Neutrophil (primary cell): ENCODE data around the gene EPS8L1.

Experiments used
- H3K27ac ChIP-seq: fragments of 200-600 bp; sonication (generic); 2 replicates; pipeline ENCODE4 v1.5.1; 2016; ENCODE audit warnings: mild to moderate bottlenecking, moderate library complexity
- H3K27me3 ChIP-seq: fragments of 200-600 bp; sonication (generic); 2 replicates; pipeline ENCODE4 v1.6.0; 2016; ENCODE audit warnings: mild to moderate bottlenecking
- H3K36me3 ChIP-seq: fragments of 200-600 bp; sonication (generic); 2 replicates; pipeline ENCODE4 v1.5.1; 2017
- H3K4me1 ChIP-seq, 2 experiments: fragments of 200-600 bp in 1 of 2; sonication (generic) in 1 of 2; 1 replicate in 1 of 2; 2 replicates in 1 of 2; pipeline versions ENCODE4 v1.5.1 to v1.6.1; 2013 to 2016; ENCODE audit warnings: low read depth in 1 of 2, low read length in 1 of 2, mild to moderate bottlenecking in 1 of 2, moderate library complexity in 1 of 2; ENCODE audit not compliant: control insufficient read depth in 1 of 2, insufficient read depth in 1 of 2
- H3K4me3 ChIP-seq, 2 experiments: fragments of 200-600 bp in 1 of 2; sonication (generic) in 1 of 2; 1 replicate in 1 of 2; 2 replicates in 1 of 2; pipeline ENCODE4 v1.5.1; 2013 to 2016; ENCODE audit warnings: low read depth in 1 of 2, low read length in 1 of 2, mild to moderate bottlenecking in 1 of 2, moderate library complexity in 1 of 2
- H3K9me3 ChIP-seq: fragments of 200-600 bp; sonication (generic); 2 replicates; pipeline ENCODE4 v1.5.1; 2016
- TF ChIP-seq, protein P1 (sequence below): fragments of 200-600 bp; sonication (generic); IDR thresholded peaks from 2 replicates; pipeline ENCODE4 v1.5.1; 2016; ENCODE audit warnings: antibody characterized with exemption

The EPS8L1 gene

DNA sequence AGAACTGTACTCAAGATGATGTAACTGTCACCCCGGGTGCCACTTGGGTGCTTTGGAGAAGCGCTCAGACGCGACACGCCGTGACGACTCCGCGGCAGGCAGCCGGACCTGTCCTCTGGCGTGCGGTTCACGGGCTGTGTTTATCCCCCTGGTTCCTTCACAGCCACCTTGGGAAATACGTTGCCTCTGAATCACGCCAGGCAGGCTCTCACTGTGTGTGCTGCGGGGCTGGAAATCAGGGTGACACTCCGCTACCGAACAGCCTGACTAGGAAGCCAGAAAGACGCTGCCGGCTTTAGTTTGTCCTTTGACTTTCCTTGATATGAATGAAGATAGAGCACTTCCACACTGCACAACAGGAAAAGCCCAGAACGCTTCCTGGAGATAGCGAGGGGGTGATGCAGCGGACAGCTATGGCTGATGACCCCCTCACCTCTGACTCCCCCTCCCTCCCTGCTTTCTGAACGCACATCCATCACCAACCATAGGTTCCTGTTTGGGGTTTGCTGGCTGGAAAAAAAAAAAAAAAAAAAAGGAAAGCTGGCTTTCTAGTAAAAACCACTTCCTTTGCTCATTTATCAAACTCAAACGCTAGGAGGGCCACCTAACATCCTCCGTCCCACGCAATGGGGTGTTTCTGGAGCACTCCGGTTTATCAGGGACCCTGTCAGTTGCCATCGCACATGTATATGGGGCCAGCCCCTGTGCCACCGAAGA is 33.9 kb upstream of the EPS8L1 start:
- Histone ChIP-seq H3K36me3 (no peaks in the 10 kb centered on the region), H3K9me3 (no peaks in the 10 kb centered on the region), H3K27ac (no peak overlapping the region), H3K4me1 (no peaks in the 10 kb centered on the region), H3K4me3 (no peak overlapping the region), H3K27me3 (peaks cover 60% of the 10 kb centered on the region)
- TF ChIP-seq, protein P1, sequence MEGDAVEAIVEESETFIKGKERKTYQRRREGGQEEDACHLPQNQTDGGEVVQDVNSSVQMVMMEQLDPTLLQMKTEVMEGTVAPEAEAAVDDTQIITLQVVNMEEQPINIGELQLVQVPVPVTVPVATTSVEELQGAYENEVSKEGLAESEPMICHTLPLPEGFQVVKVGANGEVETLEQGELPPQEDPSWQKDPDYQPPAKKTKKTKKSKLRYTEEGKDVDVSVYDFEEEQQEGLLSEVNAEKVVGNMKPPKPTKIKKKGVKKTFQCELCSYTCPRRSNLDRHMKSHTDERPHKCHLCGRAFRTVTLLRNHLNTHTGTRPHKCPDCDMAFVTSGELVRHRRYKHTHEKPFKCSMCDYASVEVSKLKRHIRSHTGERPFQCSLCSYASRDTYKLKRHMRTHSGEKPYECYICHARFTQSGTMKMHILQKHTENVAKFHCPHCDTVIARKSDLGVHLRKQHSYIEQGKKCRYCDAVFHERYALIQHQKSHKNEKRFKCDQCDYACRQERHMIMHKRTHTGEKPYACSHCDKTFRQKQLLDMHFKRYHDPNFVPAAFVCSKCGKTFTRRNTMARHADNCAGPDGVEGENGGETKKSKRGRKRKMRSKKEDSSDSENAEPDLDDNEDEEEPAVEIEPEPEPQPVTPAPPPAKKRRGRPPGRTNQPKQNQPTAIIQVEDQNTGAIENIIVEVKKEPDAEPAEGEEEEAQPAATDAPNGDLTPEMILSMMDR: no peak

DNA sequence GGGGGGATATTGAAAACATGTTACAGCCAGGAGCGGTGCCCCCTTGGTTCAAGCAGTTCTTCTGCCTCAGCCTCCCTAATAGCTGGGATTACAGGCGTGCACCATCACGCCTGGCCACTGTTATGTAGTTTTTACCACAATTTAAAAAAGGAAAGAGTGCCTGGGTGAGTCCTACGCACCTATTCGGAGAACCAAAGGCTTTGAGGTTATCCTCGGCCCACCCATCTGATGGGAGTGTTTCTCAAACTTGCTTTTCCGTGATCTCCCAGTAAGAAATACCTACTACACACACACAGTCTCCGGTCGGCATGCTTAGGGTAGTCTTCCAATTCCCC is 33.4 kb upstream of the EPS8L1 start:
- TF ChIP-seq, protein P1: no peak
- Histone ChIP-seq H3K27me3 (peaks cover 60% of the 10 kb centered on the region), H3K27ac (no peak overlapping the region), H3K36me3 (no peaks in the 10 kb centered on the region), H3K4me1 (no peaks in the 10 kb centered on the region), H3K9me3 (no peaks in the 10 kb centered on the region), H3K4me3 (no peak overlapping the region)

DNA sequence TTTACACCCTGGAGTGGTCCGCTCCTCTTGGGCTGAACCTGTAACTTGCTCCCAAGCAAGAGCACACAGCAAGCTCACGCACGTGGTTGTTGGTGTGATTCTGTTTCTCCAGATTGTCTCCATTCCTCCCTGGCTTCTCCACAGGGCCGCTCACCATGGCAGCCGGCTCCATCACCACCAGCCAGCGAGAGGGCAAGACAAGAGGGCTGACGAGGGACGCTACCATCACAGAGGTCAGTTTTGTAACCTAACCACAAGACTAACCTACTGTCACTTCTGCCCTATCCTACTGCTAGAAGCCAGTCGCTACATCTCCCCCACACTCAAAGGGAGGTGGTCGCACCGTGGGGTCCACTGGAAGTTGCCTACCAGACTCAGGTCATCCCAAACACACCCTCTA is 33.0 kb upstream of the EPS8L1 start:
- Histone ChIP-seq H3K36me3 (no peaks in the 10 kb centered on the region), H3K27ac (no peak overlapping the region), H3K4me1 (no peaks in the 10 kb centered on the region), H3K4me3 (no peak overlapping the region), H3K27me3 (peaks cover 59% of the 10 kb centered on the region), H3K9me3 (no peaks in the 10 kb centered on the region)
- TF ChIP-seq, protein P1: no peak

DNA sequence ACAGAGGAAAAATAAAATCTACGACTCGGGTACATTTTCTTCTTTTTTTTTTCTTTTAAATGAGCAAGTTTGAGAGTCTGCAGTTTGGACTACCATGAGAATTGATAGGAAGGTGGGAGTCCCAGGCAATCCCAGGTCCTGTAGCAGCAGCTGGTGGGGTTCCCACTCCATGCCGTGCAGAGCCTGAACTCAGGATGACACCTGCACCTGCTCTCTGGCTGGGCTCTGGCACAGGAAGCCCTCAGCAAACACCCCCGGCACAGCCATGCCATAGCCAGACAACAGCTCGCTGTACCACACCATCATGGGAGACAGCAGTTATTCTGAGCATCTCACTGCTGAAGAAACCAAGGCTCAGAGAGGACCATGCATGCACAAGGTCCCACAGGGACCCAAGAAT is 31.4 kb upstream of the EPS8L1 start:
- TF ChIP-seq, protein P1: no peak
- no peak overlapping the region for H3K4me3 ChIP-seq
- no peaks in the 10 kb centered on the region for H3K36me3 ChIP-seq
- no peaks in the 10 kb centered on the region for H3K4me1 ChIP-seq
- H3K27ac ChIP-seq: no peak overlapping the region
- H3K27me3 ChIP-seq: peaks cover 43% of the 10 kb centered on the region
- H3K9me3 ChIP-seq: no peaks in the 10 kb centered on the region

DNA sequence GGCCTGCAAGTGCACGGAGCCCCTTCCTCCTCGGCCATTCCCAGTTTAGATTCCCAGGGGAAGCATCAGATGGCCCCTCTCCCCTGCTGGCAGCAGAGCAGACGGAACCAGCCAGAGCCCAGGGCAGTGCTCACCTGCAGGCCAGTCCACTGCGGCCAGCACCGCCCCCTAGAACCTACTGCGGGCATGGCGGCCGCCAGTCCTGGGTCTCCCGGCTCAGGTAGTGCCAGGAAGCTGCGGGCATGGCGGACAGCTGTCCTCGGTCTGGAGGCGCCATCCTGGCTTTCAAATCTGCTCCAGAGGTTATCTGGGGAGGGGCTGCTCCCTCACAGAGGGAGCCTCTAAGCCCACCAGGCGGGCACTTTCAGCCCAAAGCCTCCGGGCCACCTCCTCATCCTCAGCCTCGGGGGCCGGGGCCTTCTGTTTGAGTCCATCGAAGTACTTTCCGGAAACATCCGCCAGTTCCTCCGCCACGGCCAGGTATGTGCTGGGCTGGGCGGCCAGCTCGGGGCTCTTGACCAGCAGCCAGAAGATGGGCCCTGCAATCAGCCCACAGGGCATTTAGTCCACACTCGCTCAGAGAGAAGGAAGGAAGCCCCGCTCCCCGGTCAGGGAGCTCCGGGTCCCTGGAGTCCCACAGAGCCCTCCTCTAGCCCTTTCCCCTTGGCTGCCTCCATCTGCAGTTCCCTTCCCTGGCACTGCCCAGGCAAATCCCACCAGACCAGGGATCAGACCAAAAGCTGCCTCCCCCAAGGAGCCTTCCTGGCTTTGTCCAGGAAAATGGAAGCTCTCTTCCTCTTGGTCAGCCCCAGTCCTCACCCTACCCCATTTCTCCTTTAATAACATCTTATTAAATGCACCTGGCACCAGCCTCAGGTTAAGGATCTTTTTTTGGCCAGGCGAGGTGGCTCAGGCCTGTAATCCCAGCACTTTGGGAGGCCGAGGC is 30.6 kb upstream of the EPS8L1 start:
- Histone ChIP-seq H3K4me3 (no peak overlapping the region), H3K27ac (no peak overlapping the region), H3K27me3 (peaks cover 35% of the 10 kb centered on the region), H3K9me3 (no peaks in the 10 kb centered on the region), H3K36me3 (no peaks in the 10 kb centered on the region), H3K4me1 (no peaks in the 10 kb centered on the region)
- TF ChIP-seq, protein P1: no peak
